ENCODE data around the gene WDR88.
"Not testable (repeated sequence)": the region's sequence is repeated elsewhere in the genome, so short reads cannot be mapped to it uniquely, and the experiment has no call there.

- not testable (repeated sequence) for TF ChIP-seq CTCF, POLR2A (IDR thresholded peaks at IDR 0.05)
These were observed 5.2 kb upstream of the WDR88 start for GRCh38 chr19:33126712-33127111.
